A549 (cell line): ENCODE results near the gene SLC23A3. TPM values are rescaled to one million over a fixed set of nuclear protein-coding genes. Genes with fewer than 3 reads are reported as not detected.

Experiments used
- ATAC-seq, 2 experiments: fragments of 200-7000 bp in 1 of 2; fragments of >200 bp in 1 of 2; cut with Nextera tagmentation in 1 of 2; cut with Tn5 transposase in 1 of 2; 3 replicates each; pipeline versions ENCODE4 v1.8.0 to v1.9.1; 2018 to 2020; ENCODE audit warnings: mild to moderate bottlenecking in 1 of 2, moderate library complexity in 1 of 2
- CTCF ChIA-PET: fragments of 300-600 bp; sonication (Branson Sonifier 250); formaldehyde crosslinking; extraction: SDS; loops from one replicate; lab custom pipeline; 2021; ENCODE audit warnings: antibody characterized with exemption, inconsistent platforms; lab: Yijun Ruan, JAX
- POLR2A ChIA-PET: fragments of 350-600 bp; formaldehyde crosslinking; extraction: SDS; loops from one replicate; lab custom pipeline; 2021; ENCODE audit warnings: antibody characterized with exemption, inconsistent platforms; lab: Yijun Ruan, JAX
- DNase-seq, 2 experiments: peaks; one replicate each; pipeline versions ENCODE4 v3.0.0 to v3.0.0-alpha.2; 2011 to 2016; ENCODE audit warnings: low read depth in 1 of 2, low spot score in 1 of 2
- FAIRE-seq: peaks from 2 replicates; lab custom pipeline; 2011; peaks lifted over from hg19 to GRCh38; lab: Jason Lieb, UNC
- H3K27ac ChIP-seq, 2 experiments: fragments of >200 bp; sonication (Bioruptor Twin); formaldehyde crosslinking; 3 replicates each; pipeline ENCODE4 v1.5.1; 2016 to 2017
- H3K4me1 ChIP-seq: fragments of >200 bp; sonication (Bioruptor Twin); formaldehyde crosslinking; 3 replicates; pipeline ENCODE4 v1.6.1; 2016
- H3K4me2 ChIP-seq: fragments of >200 bp; sonication (Bioruptor Twin); formaldehyde crosslinking; 3 replicates; pipeline ENCODE4 v1.6.1; 2016
- H3K4me3 ChIP-seq: fragments of >200 bp; sonication (Bioruptor Twin); formaldehyde crosslinking; 3 replicates; pipeline ENCODE4 v1.5.1; 2016
- H3K9me3 ChIP-seq: fragments of >200 bp; sonication (Bioruptor Twin); formaldehyde crosslinking; 3 replicates; pipeline ENCODE4 v1.6.1; 2016
- BHLHE40 ChIP-seq: IDR thresholded peaks from 2 replicates; pipeline ENCODE4 v1.6.1; 2012; ENCODE audit warnings: low read depth, low read length, inconsistent platforms
- CBX2 ChIP-seq: fragments of 200-600 bp; sonication (generic); IDR thresholded peaks from 2 replicates; pipeline ENCODE4 v1.6.1; 2016; ENCODE audit warnings: low read depth, mild to moderate bottlenecking, borderline replicate concordance
- CEBPB ChIP-seq, 2 experiments: fragments of >200 bp in 1 of 2; sonication (Bioruptor Twin) in 1 of 2; formaldehyde crosslinking in 1 of 2; IDR thresholded peaks; 2 replicates each; pipeline ENCODE4 v1.6.1; 2012 to 2016
- CHD2 ChIP-seq: fragments of 150-350 bp; IDR thresholded peaks from 2 replicates; pipeline ENCODE4 v1.6.1; 2014; ENCODE audit warnings: low read length; ENCODE audit not compliant: partially characterized antibody
- CHD4 ChIP-seq: fragments of 200-600 bp; sonication (generic); IDR thresholded peaks from 2 replicates; pipeline ENCODE4 v1.6.1; 2016; ENCODE audit warnings: antibody characterized with exemption, mild to moderate bottlenecking, borderline replicate concordance
- EP300 ChIP-seq, 2 experiments: fragments of >200 bp; sonication (Bioruptor Twin); formaldehyde crosslinking; IDR thresholded peaks; 2 replicates in 1 of 2; 3 replicates in 1 of 2; pipeline ENCODE4 v1.6.1; 2016 to 2017
- FOSL2 ChIP-seq, 2 experiments: fragments of 450-650 bp in 1 of 2; fragments of >200 bp in 1 of 2; sonication (Bioruptor Twin) in 1 of 2; formaldehyde crosslinking; IDR thresholded peaks; 2 replicates each; pipeline versions ENCODE4 v1.5.0 to v1.6.1; 2016 to 2020; ENCODE audit warnings: mild to moderate bottlenecking in 1 of 2, moderate library complexity in 1 of 2
- FOXS1 ChIP-seq: fragments of 250-450 bp; sonication (Bioruptor Pico); IDR thresholded peaks from 2 replicates; pipeline ENCODE4 v1.5.0; 2020; ENCODE audit warnings: mild to moderate bottlenecking, moderate library complexity
- HES2 ChIP-seq: fragments of >200 bp; sonication (Bioruptor Twin); formaldehyde crosslinking; IDR thresholded peaks from 2 replicates; pipeline ENCODE4 v1.6.1; 2016
- JUNB ChIP-seq: fragments of >200 bp; sonication (Bioruptor Twin); formaldehyde crosslinking; IDR thresholded peaks from 2 replicates; pipeline ENCODE4 v1.6.1; 2016
- KDM5A ChIP-seq: fragments of 200-600 bp; sonication (generic); IDR thresholded peaks from 2 replicates; pipeline ENCODE4 v1.6.1; 2016; ENCODE audit warnings: antibody characterized with exemption, mild to moderate bottlenecking
- MAX ChIP-seq: IDR thresholded peaks from 2 replicates; pipeline ENCODE4 v1.6.1; 2012
- MAZ ChIP-seq: fragments of 150-350 bp; IDR thresholded peaks from 2 replicates; pipeline ENCODE4 v1.6.1; 2014; ENCODE audit warnings: antibody characterized with exemption, low read depth, low read length, borderline replicate concordance
- NFE2L2 ChIP-seq: fragments of 150-350 bp; conservative IDR thresholded peaks from 2 replicates; pipeline ENCODE4 v1.6.1; 2014; ENCODE audit warnings: low read length
- NPAS2 ChIP-seq: fragments of 250-450 bp; sonication (Bioruptor Pico); IDR thresholded peaks from 2 replicates; pipeline ENCODE4 v1.8.0; 2022; ENCODE audit warnings: mild to moderate bottlenecking, moderate library complexity, borderline replicate concordance
- RAD21 ChIP-seq, 2 experiments: fragments of >200 bp in 1 of 2; sonication (Bioruptor Twin) in 1 of 2; formaldehyde crosslinking in 1 of 2; IDR thresholded peaks in 1 of 2; conservative IDR thresholded peaks in 1 of 2; 2 replicates in 1 of 2; 3 replicates in 1 of 2; pipeline ENCODE4 v1.6.1; 2012 to 2018; ENCODE audit warnings: inconsistent platforms in 1 of 2
- RCOR1 ChIP-seq: fragments of 150-350 bp; IDR thresholded peaks from 2 replicates; pipeline ENCODE4 v1.6.1; 2014; ENCODE audit warnings: antibody characterized with exemption, low read length, low read depth
- REST ChIP-seq: fragments of 200-600 bp; sonication (generic); IDR thresholded peaks from 2 replicates; pipeline ENCODE4 v1.6.1; 2016; ENCODE audit warnings: antibody characterized with exemption, mild to moderate bottlenecking, moderate library complexity
- RFX5 ChIP-seq: fragments of 450-650 bp; IDR thresholded peaks from 2 replicates; pipeline ENCODE4 v1.7.1; 2014; ENCODE audit warnings: antibody characterized with exemption, mild to moderate bottlenecking, moderate library complexity
- SREBF2 ChIP-seq: fragments of 450-650 bp; IDR thresholded peaks from 2 replicates; pipeline ENCODE4 v1.6.1; 2014; ENCODE audit warnings: mild to moderate bottlenecking, moderate library complexity
- ZC3H11A ChIP-seq: fragments of 450-650 bp; IDR thresholded peaks from 2 replicates; pipeline ENCODE4 v1.6.1; 2014; ENCODE audit warnings: antibody characterized with exemption, mild to moderate bottlenecking
- ZFP36 ChIP-seq: fragments of 450-650 bp; IDR thresholded peaks from 2 replicates; pipeline ENCODE4 v1.6.1; 2014; ENCODE audit warnings: borderline replicate concordance; ENCODE audit not compliant: partially characterized antibody
- WGBS: methylation state at CpG from one replicate; pipeline ENCODE4 v1.1.6; 2017; ENCODE audit errors: missing lambda C conversion rate; 5-methylcytosine and 5-hydroxymethylcytosine counted together
- polyA plus RNA-seq, 4 experiments: library from polyadenylated mRNA; depleted of rRNA in 3 of 4; stranded (reverse); fragments of >200 nt; fragmentation: RNase III in 1 of 4; extraction: RNeasy Plus Mini Kit Qiagen cat#74134 plus additional on column Dnase treatment in 1 of 4; gene quantifications; 2 replicates in 3 of 4; 3 replicates in 1 of 4; pipeline ENCODE4 v1.2.3, GENCODE V29; 2011 to 2017

Gene SLC23A3
- polyA plus RNA-seq, 2 of the 4 experiments (the other 2 are of a cell fraction) = 0.39 to 0.90 TPM

GRCh38 chr2:219159771-219160185, 10.1 kb downstream of the SLC23A3 start:
- H3K4me2 ChIP-seq = peak overlapping the region; percentile 98
- H3K9me3 ChIP-seq = no peaks in the 10 kb centered on the region
- POLR2A ChIA-PET = interaction anchor here (1.3 kb wide), 1 partner anchor 17 kb away, joined by 4 read pairs; the partner anchor contains the start of gene CNPPD1
- peak overlapping the region; percentile 91 to 95 for H3K27ac ChIP-seq
- FAIRE-seq = no peak
- CTCF ChIA-PET = interaction anchor here (0.8 to 21.6 kb wide), 47 partner anchors 10 to 296 kb away, joined by 3 to 332 read pairs (median 4); partner anchors contain the start of genes CNPPD1, DNAJB2, GLB1L and IHH
- DNase-seq = no peak
- TF ChIP-seq CBX2 (no peak), FOSL2 (IDR thresholded peaks at IDR 0.05) (no peak), FOSL2 (CRISPR knock-in tag; IDR thresholded peaks at IDR 0.05) (no peak), CHD2 (no peak), MAZ (no peak), RCOR1 (no peak), ZFP36 (no peak), CHD4 (no peak), KDM5A (no peak), ZC3H11A (no peak), JUNB (no peak), SREBF2 (no peak), NFE2L2 (no peak), RAD21 (conservative IDR thresholded peaks at IDR 0.05 in 1 of 2, IDR thresholded peaks at IDR 0.05 in 1 of 2) (no peak), REST (no peak)
- H3K4me1 ChIP-seq = peaks cover 9% of the 10 kb centered on the region
- 26% methylated on average over 18 of the region's 18 CpGs for WGBS
- peak overlapping the region; percentile 54 for H3K4me3 ChIP-seq
- peak; percentile 1 to 3; a peak in 3 of 6 replicates for ATAC-seq

- H3K4me3 ChIP-seq = no peak overlapping the region
- no peak for ATAC-seq
- DNase-seq = no peak
- H3K9me3 ChIP-seq = no peaks in the 10 kb centered on the region
- 59% methylated on average over 3 of the region's 3 CpGs for WGBS
- peaks cover 9% of the 10 kb centered on the region for H3K4me1 ChIP-seq
- no peak for FAIRE-seq
- no peak overlapping the region for H3K27ac ChIP-seq
- CTCF ChIA-PET = interaction anchor here (0.6 to 21.6 kb wide), 29 partner anchors 9 to 414 kb away, joined by 3 to 332 read pairs (median 6); partner anchors contain the start of genes CNPPD1, IHH, INHA and SLC23A3
- TF ChIP-seq NPAS2 (CRISPR knock-in tag) (no peak), EP300 (IDR thresholded peaks at IDR 0.05) (no peak), BHLHE40 (no peak), RFX5 (no peak), HES2 (no peak), NFE2L2 (no peak), FOXS1 (CRISPR knock-in tag) (no peak), MAX (no peak), CEBPB (IDR thresholded peaks at IDR 0.05) (no peak)
- no peak overlapping the region for H3K4me2 ChIP-seq
- POLR2A ChIA-PET = no interaction called here
These were observed 11.2 kb downstream of the SLC23A3 start for GRCh38 chr2:219158586-219158985.
